ENCODE measurements around the gene IFIT3.
"Not testable (repeated sequence)": the region's sequence is repeated elsewhere in the genome, so short reads cannot be mapped to it uniquely, and the experiment has no call there.

The IFIT3 gene

DNA sequence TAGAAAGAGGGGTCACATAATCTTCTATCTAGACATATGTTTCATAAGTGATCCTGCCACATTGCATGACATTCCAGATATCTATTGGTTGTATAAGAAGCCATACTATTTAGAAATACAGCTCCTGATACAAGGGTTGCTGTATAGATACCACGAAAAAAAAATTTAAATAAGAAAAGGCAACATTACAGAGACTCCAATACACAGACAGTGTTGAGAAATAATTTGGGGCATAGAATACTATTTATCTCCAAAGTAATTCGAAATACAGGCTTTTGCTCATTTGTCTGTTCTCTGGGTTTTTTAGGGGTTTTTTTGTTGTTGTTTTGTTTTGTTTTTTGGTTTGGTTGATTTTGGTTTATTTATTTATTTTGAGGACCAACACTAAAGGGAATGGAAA, 23.4 kb upstream of the IFIT3 start:
- DNase-seq: no peak

DNA sequence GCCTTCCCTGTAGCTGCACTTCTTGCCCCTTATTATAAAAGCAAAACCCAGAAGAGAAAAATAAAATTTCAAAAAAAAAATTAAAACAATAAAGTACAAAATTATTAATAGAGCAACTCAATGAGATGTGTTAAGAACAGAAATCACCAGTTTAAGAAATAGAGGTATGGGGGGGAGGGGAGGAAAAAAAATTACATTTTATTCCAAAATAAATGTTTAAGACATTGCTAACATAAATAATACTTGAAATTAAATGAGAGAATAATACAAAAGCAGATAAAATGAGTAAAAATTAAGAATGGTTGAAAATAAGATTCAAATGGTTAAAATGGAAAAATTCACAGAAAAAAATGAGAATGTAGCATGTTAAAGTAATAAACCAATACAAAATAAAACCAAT, 22.9 kb upstream of the IFIT3 start:
- DNase-seq: no peak

DNA sequence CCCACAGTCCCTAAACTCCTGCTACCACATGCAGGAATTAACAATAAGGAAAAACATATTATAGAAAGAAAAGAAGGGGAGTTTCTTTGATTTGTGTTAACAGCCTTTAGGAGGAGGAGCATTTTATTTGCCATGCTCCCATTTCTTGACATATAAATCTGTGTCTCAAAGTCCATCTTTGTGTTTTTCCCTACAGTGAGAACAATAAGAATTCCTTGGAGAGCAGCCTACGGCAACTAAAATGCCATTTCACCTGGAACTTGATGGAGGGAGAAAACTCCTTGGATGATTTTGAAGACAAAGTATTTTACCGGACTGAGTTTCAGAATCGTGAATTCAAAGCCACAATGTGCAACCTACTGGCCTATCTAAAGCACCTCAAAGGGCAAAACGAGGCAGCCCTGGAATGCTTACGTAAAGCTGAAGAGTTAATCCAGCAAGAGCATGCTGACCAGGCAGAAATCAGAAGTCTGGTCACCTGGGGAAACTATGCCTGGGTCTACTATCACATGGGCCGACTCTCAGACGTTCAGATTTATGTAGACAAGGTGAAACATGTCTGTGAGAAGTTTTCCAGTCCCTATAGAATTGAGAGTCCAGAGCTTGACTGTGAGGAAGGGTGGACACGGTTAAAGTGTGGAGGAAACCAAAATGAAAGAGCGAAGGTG, 21.9 kb upstream of the IFIT3 start:
- no peak for DNase-seq

- no peak for DNase-seq
Measured at GRCh38 chr10:89306434-89307268, 21.1 kb upstream of the IFIT3 start.

DNA sequence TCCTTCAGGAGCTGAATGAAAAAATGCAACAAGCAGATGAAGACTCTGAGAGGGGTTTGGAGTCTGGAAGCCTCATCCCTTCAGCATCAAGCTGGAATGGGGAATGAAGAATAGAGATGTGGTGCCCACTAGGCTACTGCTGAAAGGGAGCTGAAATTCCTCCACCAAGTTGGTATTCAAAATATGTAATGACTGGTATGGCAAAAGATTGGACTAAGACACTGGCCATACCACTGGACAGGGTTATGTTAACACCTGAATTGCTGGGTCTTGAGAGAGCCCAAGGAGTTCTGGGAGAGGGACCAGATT, 20.6 kb upstream of the IFIT3 start:
- no peak for DNase-seq

GRCh38 chr10:89308266-89308665, 19.5 kb upstream of the IFIT3 start:
- no peak for DNase-seq

GRCh38 chr10:89308736-89309135, 19.1 kb upstream of the IFIT3 start:
- DNase-seq: no peak

GRCh38 chr10:89309156-89310055, 18.4 kb upstream of the IFIT3 start:
- DNase-seq: no peak

DNA sequence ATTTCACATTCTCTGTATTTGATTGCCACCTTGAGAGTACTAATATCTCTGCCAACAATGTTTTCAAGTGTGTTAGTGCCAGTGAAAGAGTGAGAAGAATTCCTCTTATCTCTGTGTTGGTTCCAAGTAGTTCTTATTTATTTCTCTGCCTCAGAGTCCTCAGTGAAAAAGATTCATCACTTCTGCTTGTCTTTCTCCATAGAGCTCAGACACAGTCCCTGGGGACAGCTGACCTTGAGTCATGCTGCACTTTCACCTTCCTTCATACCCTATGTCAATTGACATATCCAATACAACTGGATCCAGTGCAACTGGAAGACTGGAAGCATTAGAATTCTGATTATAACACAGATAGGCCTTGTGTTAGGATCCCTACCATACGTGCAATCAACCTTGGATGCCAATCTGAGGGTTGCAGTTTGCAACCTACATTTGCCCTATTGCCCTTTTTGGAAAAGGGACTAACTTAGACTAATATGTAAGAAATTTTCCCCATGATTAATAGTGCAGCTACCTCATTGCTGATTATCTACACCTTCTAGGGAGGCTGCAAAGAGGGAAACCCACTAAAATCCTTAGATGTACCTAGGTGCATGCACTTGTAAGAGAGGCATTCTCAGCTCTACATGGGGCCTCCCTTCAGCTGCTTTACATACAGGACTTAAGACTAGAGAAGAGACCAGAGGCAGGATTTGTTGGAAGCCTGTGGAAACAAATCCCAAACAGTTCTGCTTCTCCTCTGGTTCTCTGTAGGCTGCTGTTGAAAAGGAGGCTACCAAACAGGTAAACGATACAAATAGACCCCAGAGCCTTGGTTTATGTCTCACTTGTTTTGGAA, 17.5 kb upstream of the IFIT3 start:
- no peak for DNase-seq

- no peak for DNase-seq
Measured at GRCh38 chr10:89312973-89313372, 14.8 kb upstream of the IFIT3 start.

GRCh38 chr10:89314676-89315075, 13.1 kb upstream of the IFIT3 start:
- DNase-seq: no peak

DNA sequence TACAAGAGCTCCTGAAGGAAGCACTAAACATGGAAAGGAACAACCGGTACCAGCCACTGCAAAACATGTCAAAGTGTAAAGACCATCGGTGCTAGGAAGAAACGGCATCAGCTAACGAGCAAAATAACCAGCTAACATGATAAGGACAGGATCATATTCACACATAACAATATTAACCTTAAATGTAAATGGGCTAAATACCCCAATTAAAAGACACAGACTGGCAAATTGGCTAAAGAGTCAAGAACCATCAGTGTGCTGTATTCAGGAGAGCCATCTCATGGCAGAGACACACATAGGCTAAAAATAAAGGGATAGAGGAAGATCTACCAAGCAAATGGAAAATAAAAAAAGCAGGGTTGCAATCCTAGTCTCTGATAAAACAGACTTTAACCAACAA, 9.8 kb upstream of the IFIT3 start:
- DNase-seq: not testable (repeated sequence)

- not testable (repeated sequence) for DNase-seq
Measured at GRCh38 chr10:89325081-89325480, 2.7 kb upstream of the IFIT3 start.

DNA sequence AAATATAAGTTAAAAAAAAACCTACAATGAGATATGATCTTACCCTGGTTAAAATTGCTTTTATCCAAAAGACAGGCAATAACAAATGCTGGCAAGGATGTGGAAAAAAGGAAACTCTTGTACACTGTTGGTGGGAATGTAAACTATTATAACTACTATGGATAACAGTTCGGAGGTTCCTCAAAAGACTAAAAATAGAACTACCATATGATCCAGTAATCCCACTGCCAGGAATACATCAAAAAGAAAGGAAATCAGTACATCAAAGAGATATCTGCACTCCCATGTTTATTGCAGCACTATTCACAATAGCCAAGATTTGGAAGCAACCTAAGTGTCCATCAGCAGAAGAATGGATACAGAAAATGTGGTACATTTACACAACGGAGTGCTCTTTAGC, 1.9 kb upstream of the IFIT3 start:
- not testable (repeated sequence) for DNase-seq

- DNase-seq: no peak
Measured at GRCh38 chr10:89329151-89329550, 1.4 kb downstream of the IFIT3 start.

DNA sequence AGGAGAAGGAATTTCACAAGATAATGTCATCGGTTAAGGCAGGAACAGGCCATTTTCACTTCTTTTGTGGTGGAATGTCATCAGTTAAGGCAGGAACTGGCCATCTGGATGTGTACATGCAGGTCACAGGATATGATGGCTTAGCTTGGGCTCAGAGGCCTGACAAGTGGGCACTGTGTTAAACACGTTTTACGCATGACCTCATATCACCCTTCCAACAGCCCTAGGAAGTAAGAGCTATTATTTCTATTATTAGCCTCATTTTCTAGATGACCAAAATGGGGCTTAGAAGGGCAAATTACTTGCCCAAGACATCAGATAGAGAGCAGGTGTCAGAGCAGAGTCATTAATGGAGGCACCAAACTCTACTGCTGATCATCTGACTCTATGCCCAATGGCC, 2.2 kb downstream of the IFIT3 start:
- DNase-seq: not testable (repeated sequence)

DNA sequence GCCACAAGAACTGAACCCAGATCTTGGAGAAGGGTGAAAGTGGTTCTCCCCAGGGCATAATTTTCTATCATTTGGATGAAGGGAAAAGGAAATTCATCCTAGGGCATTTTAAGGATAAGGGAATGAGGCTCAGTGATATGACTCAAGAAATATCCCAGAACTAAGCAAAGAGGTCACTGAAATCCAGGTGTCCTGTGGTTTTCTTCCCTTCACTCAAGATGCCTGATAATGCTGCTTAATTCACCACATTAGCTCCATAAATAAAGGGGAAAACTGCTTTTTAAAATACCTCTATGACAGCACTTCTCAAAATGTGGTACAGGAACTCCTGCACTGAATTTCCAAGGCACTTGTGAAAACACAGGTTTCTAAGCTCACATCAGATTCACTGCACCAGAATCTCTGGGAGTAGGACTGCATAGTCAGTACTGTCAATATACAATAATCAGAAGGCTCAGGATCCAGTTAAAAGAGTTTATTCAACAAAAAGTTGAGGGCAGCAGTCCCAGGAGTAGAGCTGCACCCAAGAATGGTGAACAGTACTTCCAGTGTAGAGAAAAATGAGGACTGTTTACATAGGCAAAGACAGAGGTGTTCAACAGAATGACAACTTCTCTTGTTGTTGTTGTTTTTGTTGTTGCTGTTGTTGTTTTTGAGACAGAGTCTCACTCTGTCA, 2.9 kb downstream of the IFIT3 start:
- DNase-seq: no peak

GRCh38 chr10:89331487-89332122, 3.8 kb downstream of the IFIT3 start:
- DNase-seq: not testable (repeated sequence)

DNA sequence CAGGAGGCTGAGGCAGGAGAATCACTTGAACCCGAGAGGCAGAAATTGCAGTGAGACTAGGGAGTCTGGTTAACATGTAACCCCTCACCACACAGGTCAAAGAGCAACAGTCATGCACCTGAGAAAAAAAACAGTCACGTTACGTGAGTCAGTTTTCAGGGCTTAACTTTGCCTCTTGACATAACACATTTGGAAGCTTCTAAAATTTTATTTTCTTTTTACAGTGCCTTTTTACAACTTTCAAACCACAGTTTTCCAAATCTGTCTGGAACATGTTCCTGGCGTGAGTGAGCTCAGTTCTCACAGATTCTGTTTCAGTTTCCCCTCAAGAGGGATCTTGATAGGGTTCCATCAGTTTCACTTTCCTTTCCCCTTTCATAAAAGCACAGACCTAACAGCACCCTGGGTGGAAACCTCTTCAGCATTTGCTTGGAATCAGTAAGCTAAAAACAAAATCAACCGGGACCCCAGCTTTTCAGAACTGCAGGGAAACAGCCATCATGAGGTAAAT, 4.4 kb downstream of the IFIT3 start:
- DNase-seq: no peak

DNA sequence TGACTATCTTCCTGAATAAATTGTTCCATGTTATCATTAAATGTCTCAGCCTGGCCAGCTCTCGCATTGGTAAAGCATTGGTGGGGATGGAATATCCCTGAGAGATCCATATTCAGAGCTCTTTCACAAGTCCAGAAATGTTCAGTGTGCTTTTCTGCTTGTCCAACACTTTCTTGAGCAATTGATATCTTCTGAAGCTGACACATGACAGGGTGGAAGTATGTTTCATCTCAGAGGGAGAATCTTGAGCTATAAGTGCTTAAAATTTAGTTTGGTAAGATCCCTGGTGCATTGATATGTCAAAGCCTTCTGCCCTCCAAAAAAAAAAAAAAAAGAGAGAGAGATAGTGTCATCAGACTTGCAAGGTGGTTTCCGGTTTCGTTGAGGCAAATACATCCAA, 7.4 kb downstream of the IFIT3 start:
- no peak for DNase-seq

DNA sequence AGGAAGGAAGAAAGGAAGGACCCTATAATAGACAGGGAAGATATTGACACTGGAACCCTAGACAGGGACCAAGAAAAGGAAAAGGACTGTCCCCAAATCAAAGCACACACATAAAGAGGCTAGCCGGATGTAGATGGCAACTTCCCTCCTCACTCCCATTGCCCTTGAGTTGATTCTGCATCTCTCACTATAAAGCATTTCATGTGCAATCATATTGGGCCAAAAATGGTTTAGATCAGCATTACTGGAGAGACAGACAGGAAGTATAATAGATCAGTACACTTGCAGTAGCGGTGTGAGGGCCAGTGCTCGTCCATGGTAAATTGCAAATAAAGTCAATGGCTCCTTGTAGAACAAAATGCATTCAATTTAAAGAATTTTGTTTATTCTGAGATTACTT, 8.4 kb downstream of the IFIT3 start:
- DNase-seq: no peak
